Body of pancreas (tissue), 4 donors: Measurements from ENCODE around the gene RPS6KA5. TPM values are rescaled to one million over a fixed set of nuclear protein-coding genes. Genes with fewer than 3 reads are reported as not detected.
"Not testable (repeated sequence)": the region's sequence is repeated elsewhere in the genome, so short reads cannot be mapped to it uniquely, and the experiment has no call there.

ENCODE experiments used
- ATAC-seq: fragments of 150-250 bp; one replicate; pipeline ENCODE4 v1.9.1; 2016
- DNase-seq, 4 donors: peaks; one replicate each; pipeline ENCODE4 v3.0.0-alpha.2; 2019
- H3K27ac ChIP-seq, 4 donors: fragments of 200-600 bp; sonication (generic); 1 replicate in 3 of 4; 2 replicates in 1 of 4; pipeline versions ENCODE4 v1.5.1 to v1.6.1; 2016 to 2019; ENCODE audit warnings: mild to moderate bottlenecking in 1 of 4, mixed read lengths in 1 of 4, moderate library complexity in 1 of 4
- H3K27me3 ChIP-seq, 2 donors: fragments of 200-600 bp; sonication (generic); one replicate each; pipeline ENCODE4 v1.6.0; 2016; ENCODE audit warnings: mild to moderate bottlenecking in 1 of 2
- H3K36me3 ChIP-seq, 2 donors: fragments of 200-600 bp; sonication (generic); replicated peaks in 1 of 2; 2 replicates each; pipeline ENCODE4 v1.5.1; 2016; ENCODE audit warnings: low read depth in 2 of 2; ENCODE audit not compliant: insufficient read depth in 1 of 2
- H3K4me1 ChIP-seq: fragments of 200-600 bp; sonication (generic); one replicate; pipeline ENCODE4 v1.6.0; 2016
- H3K4me3 ChIP-seq, 2 donors: fragments of 200-600 bp; sonication (generic); 1 replicate in 1 of 2; 2 replicates in 1 of 2; pipeline ENCODE4 v1.5.1; 2016 to 2019
- H3K9me3 ChIP-seq, 3 donors: fragments of 200-600 bp; sonication (generic); 1 replicate in 2 of 3; 2 replicates in 1 of 3; pipeline ENCODE4 v1.5.1; 2016
- POLR2A ChIP-seq, 3 donors: fragments of 450-650 bp; IDR thresholded peaks; one replicate each; pipeline ENCODE4 v1.6.1; 2016; ENCODE audit warnings: antibody characterized with exemption in 3 of 3, mild to moderate bottlenecking in 2 of 3
- WGBS, 2 donors: methylation state at CpG; one replicate each; pipeline ENCODE4 v1.1.5; 2017; 5-methylcytosine and 5-hydroxymethylcytosine counted together
- intact Hi-C: fragments of 100-400 bp; cut with DNase I; formaldehyde crosslinking; loops from one replicate; pipeline ENCODE4 v1.15.1; 2023
- total RNA-seq, 2 donors: library from RNA; depleted of rRNA; stranded (reverse); fragments of >200 nt; gene quantifications; one replicate each; pipeline ENCODE4 v1.1.0, GENCODE V29; 2016
- TF ChIP-seq, protein P1 (sequence below), 7 experiments: fragments of 450-650 bp in 4 of 7; fragments of 200-600 bp in 3 of 7; sonication (generic) in 3 of 7; IDR thresholded peaks; one replicate each; pipeline ENCODE4 v1.5.1; 2016 to 2019; ENCODE audit warnings: antibody characterized with exemption in 7 of 7

Gene RPS6KA5
- total RNA-seq, 2 donors from 2014 or later: 0.66 to 2.9 TPM

DNA sequence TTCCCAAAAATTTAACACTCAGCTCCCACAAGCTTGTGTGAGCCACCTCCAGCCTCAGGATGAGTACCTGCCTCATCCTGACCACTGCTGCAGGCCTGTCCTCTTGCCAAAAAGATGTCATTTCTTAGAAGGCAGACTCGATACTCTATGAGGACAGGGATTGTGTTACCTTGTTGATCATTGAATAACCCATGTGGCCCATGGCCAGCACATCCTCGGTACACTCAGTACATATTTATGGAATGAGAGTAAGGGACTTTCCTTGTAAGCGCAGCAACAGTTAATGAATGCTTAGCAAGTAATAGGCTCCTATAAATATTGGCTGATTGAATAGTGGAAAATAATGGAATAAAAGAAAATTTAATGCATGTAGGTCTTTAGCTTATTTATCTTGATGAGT lies 38.1 kb upstream of the RPS6KA5 start:
- ATAC-seq (no peak), DNase-seq (no peak)
- no peaks in the 10 kb centered on the region for H3K4me1 ChIP-seq
- TF ChIP-seq POLR2A (IDR thresholded peaks at IDR 0.05): no peak
- TF ChIP-seq, protein P1, sequence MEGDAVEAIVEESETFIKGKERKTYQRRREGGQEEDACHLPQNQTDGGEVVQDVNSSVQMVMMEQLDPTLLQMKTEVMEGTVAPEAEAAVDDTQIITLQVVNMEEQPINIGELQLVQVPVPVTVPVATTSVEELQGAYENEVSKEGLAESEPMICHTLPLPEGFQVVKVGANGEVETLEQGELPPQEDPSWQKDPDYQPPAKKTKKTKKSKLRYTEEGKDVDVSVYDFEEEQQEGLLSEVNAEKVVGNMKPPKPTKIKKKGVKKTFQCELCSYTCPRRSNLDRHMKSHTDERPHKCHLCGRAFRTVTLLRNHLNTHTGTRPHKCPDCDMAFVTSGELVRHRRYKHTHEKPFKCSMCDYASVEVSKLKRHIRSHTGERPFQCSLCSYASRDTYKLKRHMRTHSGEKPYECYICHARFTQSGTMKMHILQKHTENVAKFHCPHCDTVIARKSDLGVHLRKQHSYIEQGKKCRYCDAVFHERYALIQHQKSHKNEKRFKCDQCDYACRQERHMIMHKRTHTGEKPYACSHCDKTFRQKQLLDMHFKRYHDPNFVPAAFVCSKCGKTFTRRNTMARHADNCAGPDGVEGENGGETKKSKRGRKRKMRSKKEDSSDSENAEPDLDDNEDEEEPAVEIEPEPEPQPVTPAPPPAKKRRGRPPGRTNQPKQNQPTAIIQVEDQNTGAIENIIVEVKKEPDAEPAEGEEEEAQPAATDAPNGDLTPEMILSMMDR (IDR thresholded peaks at IDR 0.05): no peak
- WGBS, 2 donors: 53 to 60% methylated on average over 3 of the region's 3 CpGs
- no peaks in the 10 kb centered on the region for H3K36me3 ChIP-seq
- H3K9me3 ChIP-seq: no peaks in the 10 kb centered on the region
- H3K27ac ChIP-seq: no peak overlapping the region
- intact Hi-C loops: no loop called here
- no peaks in the 10 kb centered on the region for H3K27me3 ChIP-seq
- H3K4me3 ChIP-seq: no peak overlapping the region

DNA sequence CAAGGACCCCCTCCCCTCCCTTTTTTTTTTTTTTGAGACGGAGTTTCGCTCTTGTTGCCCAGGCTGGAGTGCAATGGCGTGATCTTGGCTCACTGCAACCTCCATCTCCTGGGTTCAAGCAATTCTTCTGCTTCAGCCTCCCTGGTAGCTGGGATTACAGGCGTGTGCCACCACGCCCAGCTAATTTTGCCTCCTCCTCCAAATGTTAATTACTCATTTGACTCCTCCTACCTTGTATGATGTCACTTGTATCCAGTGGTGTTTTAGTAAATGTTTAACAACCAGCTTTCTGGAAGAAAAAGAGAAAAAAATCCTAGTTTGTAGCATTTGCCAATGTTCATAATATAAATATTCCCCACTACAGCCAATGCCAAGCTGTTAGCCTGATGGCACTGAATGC lies 37.2 kb upstream of the RPS6KA5 start:
- intact Hi-C loops, H3K9me3 ChIP-seq, H3K4me3 ChIP-seq, H3K4me1 ChIP-seq, H3K36me3 ChIP-seq, DNase-seq, H3K27me3 ChIP-seq, ATAC-seq, H3K27ac ChIP-seq: not testable (repeated sequence)
- 83 to 94% methylated on average over 5 of the region's 5 CpGs for WGBS, 2 donors

DNA sequence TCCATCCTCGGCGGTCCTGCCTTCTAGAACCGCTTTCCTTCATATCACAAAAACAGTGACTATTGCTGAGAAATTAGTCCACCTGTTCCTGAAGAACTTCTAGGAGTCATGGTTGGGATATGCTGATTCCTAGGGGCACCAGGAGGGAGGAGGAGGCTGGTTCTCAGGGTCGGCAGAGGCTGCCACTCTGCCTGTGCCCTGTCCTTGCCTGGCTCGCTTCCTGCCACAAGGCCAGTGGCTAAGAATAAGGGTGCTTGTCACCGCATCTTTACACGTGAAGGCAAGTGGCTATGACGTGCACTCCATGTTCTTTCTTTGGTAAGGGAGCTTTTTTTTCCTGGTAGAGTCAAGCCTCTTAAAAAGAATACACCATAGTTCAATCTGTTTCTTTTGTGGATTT lies 34.7 kb upstream of the RPS6KA5 start:
- WGBS, 2 donors: 60 to 82% methylated on average over 8 of the region's 8 CpGs
- Histone ChIP-seq H3K27me3 (no peaks in the 10 kb centered on the region), H3K4me3 (no peak overlapping the region), H3K9me3 (no peaks in the 10 kb centered on the region), H3K4me1 (no peaks in the 10 kb centered on the region), H3K36me3 (no peaks in the 10 kb centered on the region), H3K27ac (no peak overlapping the region)
- TF ChIP-seq, protein P1 (IDR thresholded peaks at IDR 0.05): no peak
- no peak for TF ChIP-seq POLR2A (IDR thresholded peaks at IDR 0.05)
- intact Hi-C loops: no loop called here
- DNase-seq (no peak), ATAC-seq (no peak)

DNA sequence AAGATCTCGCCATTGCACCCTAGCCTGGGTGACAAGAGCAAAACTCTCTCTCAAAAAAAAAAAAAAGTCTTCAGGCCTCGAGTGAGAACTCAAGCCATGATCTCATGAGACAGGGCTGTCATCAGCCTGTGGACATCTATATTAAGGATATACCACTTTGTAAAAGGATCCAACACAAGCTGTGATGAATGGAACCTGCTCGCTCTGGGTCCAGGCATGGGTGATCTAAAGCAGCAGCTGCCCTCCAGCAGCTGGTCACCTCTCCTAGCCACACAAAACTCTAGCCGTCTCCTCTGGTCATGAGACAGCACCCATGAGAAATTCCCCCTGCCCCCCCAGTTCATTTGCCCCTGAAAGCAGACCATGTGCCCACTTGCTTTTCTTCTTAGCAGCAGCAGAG lies 34.3 kb upstream of the RPS6KA5 start:
- no peaks in the 10 kb centered on the region for H3K27me3 ChIP-seq
- no peaks in the 10 kb centered on the region for H3K9me3 ChIP-seq
- H3K4me1 ChIP-seq: no peaks in the 10 kb centered on the region
- no peaks in the 10 kb centered on the region for H3K36me3 ChIP-seq
- TF ChIP-seq POLR2A (IDR thresholded peaks at IDR 0.05): no peak
- TF ChIP-seq, protein P1 (IDR thresholded peaks at IDR 0.05): no peak
- intact Hi-C loops: no loop called here
- H3K4me3 ChIP-seq: no peak overlapping the region
- DNase-seq: no peak
- WGBS, 2 donors: 86 to 90% methylated on average over 4 of the region's 4 CpGs
- H3K27ac ChIP-seq: no peak overlapping the region
- no peak for ATAC-seq

DNA sequence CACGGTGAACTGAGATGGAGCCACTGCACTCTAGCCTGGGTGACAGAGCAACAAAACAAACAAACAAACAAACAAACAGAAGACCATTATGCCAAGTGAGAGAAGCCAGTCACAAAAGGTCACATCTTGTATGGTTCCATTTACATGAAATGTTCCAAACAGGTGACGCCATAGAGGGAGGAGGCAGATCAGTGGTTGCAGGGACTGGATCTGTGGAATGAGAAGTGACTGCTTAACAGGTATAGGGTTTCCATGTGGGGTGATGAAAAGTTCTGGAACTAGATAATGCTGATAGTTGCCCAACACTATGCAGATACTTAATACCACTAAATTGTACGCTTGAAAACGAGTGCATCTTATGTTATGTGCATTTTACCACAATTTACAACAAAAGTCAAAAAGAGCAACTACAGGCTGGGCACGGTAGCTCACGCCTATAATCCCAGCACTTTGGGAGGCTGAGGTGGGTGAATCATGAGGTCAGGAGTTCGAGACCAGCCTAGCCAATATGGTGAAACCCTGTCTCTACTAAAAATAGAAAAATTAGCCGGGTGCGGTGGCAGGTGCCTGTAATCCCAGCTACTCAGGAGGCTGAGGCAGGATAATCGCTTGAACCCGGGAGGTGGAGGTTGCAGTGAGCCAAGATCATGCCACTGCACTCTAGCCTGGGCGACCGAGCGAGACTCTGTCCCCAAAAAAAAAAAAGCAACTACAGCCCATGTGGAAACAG lies 33.5 kb upstream of the RPS6KA5 start:
- not testable (repeated sequence) for H3K27ac ChIP-seq, ATAC-seq
- 89% methylated on average over 13 to 14 of the region's 14 CpGs for WGBS, 2 donors

DNA sequence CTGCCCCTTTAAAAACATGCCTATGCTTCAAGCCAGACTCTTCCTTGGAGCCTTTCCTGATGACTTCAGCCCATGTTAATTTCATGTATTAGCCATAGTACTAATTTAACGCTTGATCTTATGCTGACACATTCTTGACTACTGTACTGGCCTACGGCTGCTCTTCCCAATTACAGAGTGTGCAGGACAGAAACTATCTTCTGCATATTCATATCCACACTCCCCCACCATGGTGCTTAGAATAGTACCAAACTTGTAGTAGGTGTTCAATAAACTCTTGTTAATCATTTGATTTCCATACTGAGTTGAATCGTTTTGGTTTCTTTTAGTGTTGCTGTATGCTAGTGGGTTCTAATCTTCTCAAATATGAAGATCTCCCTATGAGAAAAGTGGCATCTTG lies 31.6 kb upstream of the RPS6KA5 start:
- no peaks in the 10 kb centered on the region for H3K27me3 ChIP-seq

More for the DNA sequence above, 33.5 kb upstream of the RPS6KA5 start:
- H3K27me3 ChIP-seq, H3K36me3 ChIP-seq, intact Hi-C loops, H3K4me3 ChIP-seq, H3K4me1 ChIP-seq, H3K9me3 ChIP-seq, DNase-seq: not testable (repeated sequence)

More for the DNA sequence above, 31.6 kb upstream of the RPS6KA5 start:
- no peaks in the 10 kb centered on the region for H3K9me3 ChIP-seq
- H3K4me3 ChIP-seq: no peak overlapping the region
- H3K36me3 ChIP-seq: no peaks in the 10 kb centered on the region
- DNase-seq (no peak), ATAC-seq (no peak)
- no peaks in the 10 kb centered on the region for H3K4me1 ChIP-seq
- TF ChIP-seq, protein P1 (IDR thresholded peaks at IDR 0.05): no peak
- TF ChIP-seq POLR2A (IDR thresholded peaks at IDR 0.05): no peak
- intact Hi-C loops: no loop called here
- WGBS, 2 donors: 86 to 87% methylated on average over 3 of the region's 3 CpGs
- no peak overlapping the region for H3K27ac ChIP-seq
